HG03196 (cell line): Measurements from ENCODE around the gene ELF1.

ENCODE experiments used
- ATAC-seq: cut with Tn5 transposase; IDR thresholded peaks from one replicate; pipeline ENCODE4 v1.9.1; 2021; ENCODE audit not compliant: unreplicated experiment

ELF1 gene

DNA sequence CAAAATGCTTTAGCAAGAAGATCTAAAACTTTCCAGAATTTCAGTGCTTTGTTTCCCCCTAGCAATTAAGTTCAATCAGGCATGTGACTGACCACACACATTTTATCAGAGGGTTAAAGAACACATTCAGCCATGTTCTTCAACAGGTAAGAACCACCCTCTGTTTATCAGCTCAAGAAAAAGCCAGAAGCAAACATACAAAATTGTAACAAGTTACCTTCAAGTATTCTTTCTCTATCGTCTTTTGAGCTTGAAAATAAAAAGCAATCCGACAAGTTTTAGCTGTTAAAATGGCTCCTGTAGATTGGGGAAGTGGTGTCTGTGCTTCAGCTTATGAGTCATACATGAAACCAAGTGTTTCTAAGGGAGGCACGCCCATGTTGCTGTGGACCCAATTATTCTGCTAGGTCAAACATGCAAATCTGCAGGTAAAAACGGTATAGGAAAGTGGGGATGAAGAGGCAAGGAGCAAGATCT, at the start of gene ELF1:
Gene ELF1 (minus strand): TSS at position 306 of the 477 bp plus-strand sequence. CDS start 37,262 bp downstream, outside the sequence.
- peak; percentile 85 for ATAC-seq

DNA sequence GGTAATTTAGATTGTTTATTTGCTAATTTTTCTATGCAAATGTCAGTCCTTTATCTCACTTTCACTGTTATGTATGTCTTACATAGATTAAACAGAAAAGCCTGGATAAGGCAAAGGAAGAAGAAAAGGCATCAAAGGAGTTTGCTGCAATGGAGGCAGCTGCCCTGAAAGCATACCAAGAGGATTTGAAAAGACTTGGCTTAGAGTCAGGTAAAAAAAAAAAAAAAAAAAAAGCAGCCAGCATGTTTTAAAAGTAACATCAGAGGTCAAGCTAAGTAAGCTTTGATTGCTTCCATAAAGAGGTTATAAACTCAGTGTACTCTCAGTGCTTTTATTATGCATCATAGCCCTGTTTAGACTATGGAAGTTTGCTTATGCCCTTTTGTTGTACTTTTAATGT, 46.0 kb upstream of the ELF1 start:
- ATAC-seq = no peak

DNA sequence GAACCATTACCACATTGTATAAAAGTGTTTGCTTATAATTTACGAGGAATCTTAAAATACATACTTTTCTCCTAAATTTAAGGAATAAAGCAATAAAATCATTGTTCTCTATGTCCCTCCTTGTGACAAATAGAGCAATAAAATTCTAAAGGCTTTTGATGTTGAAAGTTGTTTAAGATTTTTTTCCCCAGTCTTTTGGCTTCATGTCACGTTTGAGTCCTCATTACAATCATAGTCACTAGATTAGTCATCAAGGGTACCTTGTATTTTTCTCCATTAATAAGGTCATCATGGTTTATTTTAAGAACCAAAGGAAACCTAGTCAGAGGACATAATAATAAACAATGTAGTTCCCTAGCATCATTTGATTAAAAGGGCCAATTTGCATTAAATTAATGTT, 45.4 kb upstream of the ELF1 start:
- no peak for ATAC-seq

DNA sequence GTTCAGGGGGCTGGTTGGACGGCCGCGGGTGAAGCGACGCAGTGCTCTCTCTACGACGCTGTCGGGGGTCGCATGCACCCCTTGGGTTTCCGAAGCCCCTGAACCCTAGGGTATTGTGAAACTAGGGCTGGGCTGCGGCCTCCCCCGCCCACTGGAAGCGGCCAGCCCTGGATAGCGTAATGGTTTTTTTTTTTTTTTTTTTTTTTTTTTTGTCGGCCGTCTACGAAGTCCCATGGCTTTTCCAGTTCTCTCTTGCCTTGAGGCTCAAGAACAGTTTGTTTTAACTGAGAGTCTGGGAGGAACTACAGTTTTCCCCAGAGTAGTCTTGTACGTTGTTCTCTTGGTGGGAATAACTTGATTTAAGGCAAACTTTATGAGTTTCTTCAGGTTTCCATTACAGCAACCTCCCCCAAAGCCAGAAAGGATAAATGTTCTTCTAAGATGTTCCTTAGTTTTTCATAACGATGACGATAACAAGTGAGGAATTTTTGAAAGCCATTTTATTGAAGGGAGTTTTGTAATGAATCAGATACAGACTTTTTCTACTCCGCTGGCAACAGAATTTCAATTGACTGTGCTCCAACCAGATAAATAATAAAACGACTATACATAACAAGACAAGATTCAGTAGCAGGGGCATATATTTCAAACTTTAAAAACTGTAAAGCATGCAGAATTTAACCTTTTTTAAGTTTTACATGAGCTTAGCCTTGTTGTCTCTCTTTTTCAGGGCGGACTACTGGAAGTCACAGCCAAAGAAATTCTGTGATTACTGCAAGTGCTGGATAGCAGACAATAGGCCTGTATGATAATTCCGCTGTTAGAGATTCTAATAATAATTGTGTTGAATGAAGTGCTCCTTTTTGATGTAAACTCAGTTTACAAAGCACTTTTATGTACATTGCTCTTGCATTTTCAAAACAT, 43.1 kb upstream of the ELF1 start:
- peak; percentile 21 for ATAC-seq

DNA sequence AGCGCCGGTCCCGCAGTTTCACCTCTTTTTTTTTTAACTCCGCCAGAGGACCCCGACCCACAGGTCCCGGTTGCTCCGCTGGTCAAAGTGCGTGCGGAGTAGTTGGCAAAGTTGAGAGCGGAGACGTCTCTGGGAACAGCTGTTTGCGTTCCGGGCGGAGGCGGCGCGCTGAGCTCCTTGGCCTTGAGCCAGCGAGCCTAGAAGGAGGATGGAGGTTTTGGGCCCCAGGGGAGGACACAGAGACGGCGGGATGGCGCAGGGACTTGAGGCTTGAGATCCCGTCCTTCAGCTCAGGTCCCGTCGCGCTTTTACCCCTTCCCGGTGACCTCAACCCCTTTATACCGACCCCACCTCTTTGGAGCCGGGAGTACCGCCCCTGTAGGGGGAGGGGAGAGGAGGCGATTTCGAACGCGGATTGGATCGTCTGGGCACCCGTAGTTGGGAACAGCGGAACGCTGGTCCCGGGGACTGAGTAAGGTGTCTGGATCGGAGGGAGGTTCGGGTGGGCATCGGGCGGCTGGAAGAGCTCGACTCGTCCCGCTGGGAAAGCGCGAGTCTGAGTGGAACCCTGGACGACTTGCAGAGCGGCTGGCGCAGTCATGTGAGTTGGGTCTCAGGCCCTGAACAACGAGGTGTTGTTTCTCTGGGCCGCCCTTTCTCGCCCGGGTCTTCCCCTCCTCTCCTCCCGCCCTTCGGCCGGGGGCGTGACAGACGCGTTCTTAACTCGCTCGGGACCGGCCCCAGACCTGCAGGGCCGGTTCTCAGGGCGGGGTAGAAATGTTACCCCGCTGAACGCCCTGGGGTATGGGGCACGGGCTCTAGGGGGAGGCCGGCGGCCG, 42.2 kb upstream of the ELF1 start, which contains the start of gene WBP4:
Gene WBP4 (plus strand): TSS at position 435 of the 839 bp plus-strand sequence. CDS start 165 bp downstream, at position 600.
- peak; percentile 61 for ATAC-seq

DNA sequence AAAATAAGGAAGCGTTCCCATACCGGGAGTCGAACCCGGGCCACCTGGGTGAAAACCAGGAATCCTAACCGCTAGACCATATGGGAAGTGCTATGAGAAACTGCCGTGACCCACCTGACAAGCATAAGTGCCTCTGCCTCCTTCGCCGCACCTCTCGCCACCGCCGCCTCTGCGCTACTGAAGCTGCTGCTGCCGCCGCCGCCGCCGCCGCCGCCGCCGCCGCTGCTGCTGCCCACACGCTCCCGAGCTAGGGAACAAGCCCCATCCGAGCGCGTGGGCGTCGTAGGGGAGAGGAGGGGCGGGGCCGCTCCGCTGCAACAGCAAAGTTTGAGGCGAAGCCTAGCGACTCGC, 41.6 kb upstream of the ELF1 start:
- peak; percentile 18 for ATAC-seq

DNA sequence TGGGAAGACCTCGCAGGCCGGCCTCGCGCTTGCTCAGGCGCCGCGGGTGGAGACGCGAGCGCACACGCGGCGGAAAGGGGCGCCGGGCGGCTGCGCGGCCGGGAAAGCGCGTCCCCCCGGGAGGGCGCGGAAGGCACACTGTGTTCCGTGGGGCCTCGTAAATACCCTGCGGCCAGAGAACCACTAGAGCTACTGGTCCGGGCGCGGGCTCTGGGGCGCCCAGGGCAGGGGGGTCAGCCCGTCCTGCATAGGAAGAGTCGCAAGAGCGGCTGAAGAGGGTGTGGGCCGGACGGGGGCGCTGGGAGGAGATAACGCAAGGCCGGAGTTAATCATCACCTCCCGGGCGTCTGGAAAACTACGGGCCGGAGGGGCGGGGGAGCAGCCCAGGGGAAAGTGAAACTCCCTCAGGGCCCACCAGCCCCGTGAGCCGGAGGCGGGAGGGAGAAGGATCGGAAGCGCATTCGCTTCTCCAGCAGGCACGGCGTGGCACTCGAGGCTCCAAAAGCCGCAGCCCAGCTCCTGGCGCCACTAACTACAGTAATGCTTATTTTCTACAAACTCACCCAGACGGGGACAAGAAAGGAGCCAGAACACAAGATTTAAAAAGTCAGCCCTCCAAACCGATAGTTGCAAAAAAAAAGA, 41.1 kb upstream of the ELF1 start:
- ATAC-seq = peak; percentile 48

DNA sequence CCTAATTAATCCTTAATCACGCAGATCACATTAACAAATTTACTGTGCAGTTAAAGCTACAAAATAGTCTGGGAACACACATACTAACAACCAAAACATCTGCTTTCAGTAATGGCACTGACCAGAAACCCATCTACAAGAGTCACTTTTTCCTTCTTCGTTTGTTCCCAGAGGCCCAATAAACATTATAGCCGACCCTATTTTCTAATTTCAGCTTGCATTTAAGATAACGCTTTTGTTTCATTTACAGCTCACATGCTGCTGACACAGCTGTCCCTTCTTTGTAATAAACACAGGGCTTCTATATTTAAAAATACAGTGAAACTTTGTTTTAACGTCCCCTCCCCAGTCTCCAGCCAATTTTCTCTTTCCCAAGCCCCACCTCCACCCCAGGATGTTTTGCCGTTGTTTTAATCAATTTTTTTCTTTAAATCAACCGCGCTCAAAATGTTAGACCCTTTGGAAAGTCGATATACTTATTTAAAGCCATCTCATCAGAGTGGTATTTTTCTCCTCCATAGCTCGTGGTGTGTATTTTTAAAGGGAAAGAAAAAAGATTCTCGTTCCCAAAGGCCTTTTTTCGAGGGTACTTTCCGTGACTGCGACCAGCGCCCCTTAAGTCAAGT, 40.5 kb upstream of the ELF1 start:
- ATAC-seq = no peak

DNA sequence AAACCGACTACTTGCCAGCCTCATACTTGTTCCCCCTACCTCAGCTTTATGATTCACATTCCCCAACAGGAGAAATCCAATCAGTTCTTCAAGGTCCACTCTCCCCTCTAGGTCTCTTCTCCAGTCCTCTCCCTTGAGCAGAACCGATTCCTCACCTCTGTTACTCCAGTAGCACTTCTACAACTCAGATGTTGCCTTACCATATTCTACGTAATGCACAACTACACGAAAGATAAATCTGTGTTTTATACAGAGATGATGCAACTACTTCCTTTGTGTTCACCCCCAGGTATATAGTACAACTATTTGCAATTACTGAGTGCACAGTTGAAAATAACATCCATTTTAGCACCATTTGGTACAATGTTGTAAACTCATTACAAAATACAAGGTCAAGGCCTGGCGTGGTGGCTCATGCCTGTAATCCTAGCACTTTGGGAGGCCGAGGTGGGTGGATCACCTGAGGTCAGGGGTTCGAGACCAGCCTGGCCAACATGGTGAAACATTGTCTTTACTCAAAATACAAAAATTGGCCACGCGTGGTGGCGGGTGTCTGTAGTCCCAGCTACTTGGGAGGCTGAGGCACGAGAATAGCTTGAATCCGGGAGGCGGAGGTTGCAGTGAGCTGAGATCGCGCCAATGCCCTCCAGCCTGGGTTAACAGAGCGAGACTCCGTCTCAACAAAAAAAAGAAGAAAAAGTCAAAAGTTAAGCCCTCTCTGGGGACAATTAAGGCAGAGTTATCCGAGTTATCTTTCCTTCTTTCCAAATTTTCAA, 39.4 kb upstream of the ELF1 start:
- no peak for ATAC-seq

DNA sequence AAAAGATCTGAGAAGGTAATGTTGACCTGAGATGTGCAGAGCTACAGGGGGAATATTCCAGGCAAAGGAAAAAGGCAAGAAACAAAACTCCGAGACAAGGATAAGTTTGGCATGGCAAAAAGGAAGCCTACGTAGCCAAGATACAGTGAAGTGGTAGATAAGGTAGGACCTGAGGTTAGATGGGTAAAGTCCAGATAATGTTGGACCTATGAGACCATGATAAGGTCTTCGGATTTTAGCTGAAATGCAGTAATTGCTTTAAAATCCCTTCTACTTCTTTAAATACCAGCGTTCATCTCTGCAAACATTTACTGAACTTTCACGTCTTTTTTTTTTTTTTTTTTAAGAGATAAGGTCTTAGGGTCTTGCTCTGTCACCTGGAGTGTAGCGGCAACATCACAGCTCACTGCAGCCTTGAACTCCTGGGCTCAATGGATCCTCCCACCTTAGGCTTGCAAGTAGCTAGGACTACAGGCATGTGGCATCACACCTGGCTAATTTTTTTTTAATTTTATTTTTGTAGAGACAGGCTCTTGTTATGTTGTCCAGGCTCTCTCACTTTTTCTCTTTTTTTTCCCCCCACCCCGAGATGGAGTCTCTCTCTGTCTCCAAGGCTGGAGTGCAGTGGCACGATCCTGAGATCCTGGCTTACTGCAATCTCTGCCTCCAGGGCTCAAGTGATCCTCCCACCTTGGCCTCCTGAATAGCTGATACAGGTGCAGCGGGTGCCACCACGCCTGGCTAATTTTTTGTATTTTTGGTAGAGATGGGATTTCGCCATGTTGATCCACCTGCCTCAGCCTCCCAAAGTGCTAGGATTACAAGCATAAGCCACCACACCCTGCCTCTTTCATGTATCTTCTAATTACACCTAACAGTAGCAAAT, 38.0 kb upstream of the ELF1 start:
- no peak for ATAC-seq

DNA sequence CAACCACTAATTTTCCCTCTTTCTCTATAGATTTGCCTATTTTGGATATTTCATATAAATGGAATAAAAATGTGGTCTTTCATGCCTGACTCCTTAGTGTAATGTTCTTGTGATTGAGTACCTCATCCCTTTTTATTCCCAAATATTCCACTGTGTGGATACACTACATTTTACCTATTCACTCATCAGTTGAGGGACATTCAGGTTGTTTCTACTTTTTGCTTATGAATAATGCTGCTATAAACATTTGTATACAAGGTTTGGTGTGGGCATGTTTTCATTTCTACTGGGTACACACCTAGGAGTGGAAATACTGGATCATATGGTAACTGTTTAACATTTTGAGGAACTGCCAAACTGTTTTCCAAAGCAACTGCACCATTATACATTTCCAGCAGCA, 37.1 kb upstream of the ELF1 start:
- no peak for ATAC-seq

DNA sequence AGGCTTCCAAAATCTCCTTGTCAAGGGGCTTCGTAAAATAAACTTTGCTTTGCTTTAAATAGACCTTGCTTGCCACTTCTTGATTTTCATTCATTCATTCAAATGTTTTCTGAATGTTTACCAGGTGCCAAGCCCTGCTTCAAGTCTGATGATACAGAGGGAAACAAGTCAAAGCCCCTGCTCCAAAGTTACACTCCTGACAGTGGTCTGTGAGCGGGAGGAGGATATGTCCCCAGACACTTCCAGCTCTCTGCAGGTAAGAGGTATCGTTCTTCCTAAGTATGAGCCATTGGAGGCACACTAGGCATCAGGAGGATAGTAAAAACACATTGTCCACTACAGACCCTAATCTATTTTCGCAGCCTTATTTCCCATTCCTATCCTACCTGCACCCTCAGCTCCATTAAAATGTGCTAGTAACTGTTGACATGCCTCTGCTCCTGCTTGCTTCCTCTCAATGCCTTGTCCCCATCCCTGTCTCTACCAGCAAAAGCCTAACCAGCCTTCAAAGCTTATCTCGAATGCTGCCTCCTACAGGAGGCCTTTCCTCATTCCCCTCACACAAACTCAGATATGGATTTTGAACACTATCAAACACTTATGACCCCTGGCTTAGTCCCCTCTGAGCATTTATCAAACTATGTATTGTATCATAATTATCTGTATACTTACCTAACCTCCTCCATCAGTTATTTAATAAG, 36.0 kb upstream of the ELF1 start:
- no peak for ATAC-seq

DNA sequence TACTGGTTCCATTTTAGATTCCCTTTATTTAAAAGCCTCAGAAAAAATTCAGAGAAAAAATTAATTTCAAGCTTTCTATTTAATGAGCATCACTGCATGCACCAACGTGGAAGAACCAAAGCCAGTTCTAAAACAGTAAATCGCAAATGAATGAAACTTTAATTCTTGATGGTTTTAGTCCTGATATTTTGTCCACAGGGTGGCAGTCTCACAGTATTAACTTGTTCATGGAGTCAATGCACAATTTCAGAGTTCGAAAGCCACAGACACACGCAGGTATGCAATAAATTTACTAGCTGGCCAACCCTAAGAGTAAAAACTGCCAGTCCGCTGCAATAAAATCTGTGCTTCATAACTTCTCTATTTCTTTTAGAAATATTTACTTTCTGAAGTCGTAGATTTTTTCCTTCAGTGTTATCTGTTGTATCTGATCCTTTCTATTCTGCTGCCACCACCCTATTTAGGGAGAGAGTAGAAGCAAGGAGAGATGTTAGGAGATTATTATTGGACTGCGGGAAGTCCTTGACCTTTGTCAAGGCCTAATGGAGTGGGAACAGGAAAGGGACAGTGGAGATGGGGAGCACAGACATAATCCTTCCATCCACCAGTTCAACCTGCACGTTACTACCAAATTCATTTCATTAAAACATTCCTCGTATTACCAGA, 35.2 kb upstream of the ELF1 start:
- no peak for ATAC-seq

DNA sequence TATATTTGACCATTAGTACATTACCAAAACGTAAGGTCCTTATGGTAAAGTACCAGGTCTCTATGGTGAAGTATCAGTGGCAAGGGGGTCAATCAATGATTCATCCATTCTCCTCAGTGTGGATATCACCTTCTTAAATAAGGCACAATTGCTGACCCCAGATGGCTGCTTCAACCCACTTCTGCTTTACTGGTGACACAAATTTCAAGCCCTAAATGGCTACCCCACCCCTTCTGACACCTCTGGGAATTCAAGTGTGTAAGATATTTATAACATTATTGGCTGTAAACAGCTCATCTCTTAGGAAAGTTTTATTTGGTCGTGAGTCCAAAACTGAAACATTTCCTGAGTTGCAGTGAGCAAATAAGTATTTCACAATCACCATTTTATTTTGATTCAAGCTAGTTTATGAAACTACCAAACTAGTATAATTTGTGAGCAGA, 34.3 kb upstream of the ELF1 start:
- ATAC-seq = peak; percentile 76

DNA sequence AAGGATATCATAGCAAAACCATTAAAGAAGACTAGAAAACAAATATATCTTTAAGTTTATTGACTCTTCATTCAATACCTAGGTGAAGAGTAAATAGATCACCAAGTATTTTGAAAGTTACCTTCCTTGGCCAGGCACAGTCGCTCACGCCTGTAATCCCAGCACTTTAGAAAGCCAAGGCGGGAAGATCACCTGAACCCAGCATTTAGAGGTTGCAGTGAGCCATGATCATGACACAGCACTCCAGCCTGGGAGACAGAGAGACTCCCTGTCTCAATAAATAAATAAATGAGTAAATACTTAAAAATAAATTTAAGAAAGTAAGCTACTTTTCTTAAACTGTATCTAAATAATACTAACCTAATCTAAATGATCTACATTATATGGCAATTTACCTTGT, 33.3 kb upstream of the ELF1 start:
- no peak for ATAC-seq

DNA sequence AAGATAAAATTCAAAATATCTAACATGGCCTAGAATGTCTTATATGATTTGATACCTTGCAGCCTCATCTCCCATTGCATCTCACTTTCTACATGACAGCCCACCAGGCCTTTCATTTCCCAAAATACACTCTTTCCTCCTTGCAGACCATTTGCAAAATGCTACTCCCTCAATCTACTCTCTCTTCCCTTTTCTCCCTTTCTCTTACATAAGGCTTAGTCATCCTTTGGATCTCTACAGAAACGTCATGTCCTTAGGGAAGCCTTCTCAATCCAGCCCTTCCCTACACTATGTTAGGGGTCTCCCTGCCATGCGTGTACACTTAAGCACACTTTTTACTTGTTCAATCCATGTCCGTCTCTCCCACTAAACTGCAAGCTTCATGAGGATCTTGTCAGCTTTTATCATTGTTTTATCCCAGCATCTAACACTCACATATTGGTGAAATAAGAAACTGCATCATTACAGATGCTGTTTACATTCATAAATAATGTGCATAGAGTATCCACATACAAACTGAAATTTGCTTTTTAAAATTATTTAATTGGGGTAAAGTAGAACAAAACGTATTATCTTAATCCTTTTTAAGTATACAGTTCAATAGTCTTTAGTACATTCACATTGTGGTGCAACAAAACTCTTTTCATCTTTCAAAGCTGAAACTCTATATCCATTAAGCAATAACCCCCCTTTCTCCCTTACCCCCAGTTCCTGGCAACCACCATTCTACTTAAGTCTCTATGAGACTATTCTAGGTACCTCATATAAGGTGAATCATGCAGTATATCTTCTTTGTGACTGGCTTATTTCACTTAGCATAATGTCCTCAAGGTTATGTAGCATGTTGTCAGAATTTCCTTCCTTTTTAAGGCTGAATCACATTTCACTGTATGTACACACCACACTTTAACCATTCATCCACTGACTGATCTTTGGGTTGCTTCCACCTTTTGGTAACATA, 30.6 kb upstream of the ELF1 start:
- ATAC-seq = no peak

DNA sequence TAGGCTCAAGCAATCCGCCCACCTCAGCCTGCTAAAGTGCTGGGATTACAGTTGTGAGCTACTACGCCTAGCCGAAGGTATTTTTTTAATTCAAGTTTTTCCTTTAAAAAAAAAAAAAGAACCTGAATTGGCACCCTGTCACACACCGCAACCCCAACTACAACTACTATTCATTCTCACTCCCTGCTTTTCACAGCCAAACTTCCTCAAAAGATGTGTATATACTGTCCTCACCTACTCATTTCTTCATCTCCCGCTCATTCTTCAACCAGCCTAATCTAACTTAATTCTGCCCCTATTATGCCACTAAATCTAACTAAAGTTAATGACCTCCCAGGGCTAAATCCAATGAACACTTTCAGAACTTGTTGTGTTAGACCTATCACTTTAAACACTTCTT, 29.5 kb upstream of the ELF1 start:
- ATAC-seq = no peak
